ENCODE measurements around the gene MARVELD2. TPM values are rescaled to one million over a fixed set of nuclear protein-coding genes. Genes with fewer than 3 reads are reported as not detected.
A peak's percentile ranks its signal among the peaks of the same experiment; 100 is the strongest.
"Not testable (repeated sequence)": the region's sequence is repeated elsewhere in the genome, so short reads cannot be mapped to it uniquely, and the experiment has no call there.

Gene MARVELD2, protein sequence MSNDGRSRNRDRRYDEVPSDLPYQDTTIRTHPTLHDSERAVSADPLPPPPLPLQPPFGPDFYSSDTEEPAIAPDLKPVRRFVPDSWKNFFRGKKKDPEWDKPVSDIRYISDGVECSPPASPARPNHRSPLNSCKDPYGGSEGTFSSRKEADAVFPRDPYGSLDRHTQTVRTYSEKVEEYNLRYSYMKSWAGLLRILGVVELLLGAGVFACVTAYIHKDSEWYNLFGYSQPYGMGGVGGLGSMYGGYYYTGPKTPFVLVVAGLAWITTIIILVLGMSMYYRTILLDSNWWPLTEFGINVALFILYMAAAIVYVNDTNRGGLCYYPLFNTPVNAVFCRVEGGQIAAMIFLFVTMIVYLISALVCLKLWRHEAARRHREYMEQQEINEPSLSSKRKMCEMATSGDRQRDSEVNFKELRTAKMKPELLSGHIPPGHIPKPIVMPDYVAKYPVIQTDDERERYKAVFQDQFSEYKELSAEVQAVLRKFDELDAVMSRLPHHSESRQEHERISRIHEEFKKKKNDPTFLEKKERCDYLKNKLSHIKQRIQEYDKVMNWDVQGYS
- total RNA-seq (2014; rRNA removed; shearing (Covaris generic)), result 0.20 and 0.28 TPM in 2 replicates

DNA sequence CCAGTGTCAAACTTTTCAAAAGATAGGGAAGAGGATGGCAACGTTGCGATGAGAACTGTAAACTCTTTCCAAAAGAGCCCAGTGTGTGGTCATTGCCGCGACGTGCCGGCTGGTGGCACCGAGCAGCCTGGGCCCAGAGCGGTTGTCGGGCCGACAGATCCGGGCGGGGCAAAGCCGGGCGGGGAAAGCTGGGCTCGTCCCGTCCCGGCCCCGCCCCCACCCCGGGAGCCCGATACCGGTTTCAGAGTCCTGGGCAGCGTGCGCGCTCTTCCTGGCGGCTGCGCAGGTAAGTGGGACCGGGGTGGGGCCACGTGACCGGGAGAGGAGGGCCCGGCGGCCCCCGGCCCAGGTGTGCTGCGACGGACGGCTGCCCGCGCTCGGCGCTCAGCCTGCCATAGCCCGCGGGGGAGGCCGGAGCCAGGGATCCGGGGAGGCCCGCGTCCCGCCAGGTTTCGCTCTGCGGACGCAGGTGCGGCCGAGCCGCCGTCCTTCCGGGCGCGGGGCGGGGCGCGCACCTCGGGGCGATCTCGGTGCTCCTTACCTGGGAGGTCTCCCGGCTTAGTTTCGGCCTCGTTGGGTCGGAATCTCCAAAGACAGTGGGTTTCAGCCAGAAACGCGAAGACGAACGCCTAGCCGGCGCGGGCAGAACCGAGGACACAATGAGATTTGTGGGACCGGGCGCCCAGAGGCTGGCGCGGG, at the start of gene MARVELD2:
Gene MARVELD2, plus strand, starts transcription at position 232 of the 699 bp plus-strand sequence. CDS start 4,270 bp downstream, outside the sequence.
- no peaks in the 10 kb centered on the region for H3K9me3 ChIP-seq (replicated peaks)
- H3K4me3 ChIP-seq, result no peak within 1 kb of the TSS

DNA sequence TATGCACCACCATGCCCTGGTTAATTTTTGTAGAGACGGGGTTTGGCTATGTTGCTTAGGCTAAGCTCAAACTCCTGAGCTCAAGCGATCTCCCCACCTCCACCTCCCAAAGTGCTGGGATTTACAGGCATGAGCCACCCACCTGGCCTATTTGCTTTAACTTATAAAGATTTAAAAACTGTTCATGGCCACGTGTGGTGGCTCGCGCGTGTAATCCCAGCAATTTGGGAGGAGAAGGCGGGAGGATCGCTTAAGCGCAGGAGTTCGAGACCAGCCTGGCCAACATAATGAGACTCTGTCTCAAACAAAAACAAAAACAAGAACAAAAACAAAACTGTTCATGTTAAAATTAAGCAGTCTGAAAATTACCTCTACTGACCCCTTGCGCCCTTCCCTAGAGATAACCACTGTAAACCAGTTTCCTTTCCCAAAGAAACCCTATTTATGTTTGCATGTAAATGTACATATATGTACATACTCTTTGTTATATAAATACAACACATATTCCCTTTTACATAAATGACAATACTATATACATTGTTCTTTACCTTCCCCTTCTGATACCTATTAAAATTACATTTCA, 47.1 kb upstream of the MARVELD2 start:
- Histone ChIP-seq H3K4me1 (peaks cover 3% of the 10 kb centered on the region; the same call in 1 of the 2 replicates), H3K27ac (no peak overlapping the region), H3K9me3 (replicated peaks) (no peaks in the 10 kb centered on the region), H3K4me3 (peak overlapping the region; percentile 93), H3K27me3 (no peaks in the 10 kb centered on the region), H3K36me3 (peaks cover 29% of the 10 kb centered on the region)
- DNase-seq, result no peak

More for the DNA sequence above, at the start of gene MARVELD2:
- Histone ChIP-seq H3K27ac (no peak within 1 kb of the TSS), H3K36me3 (peaks cover 30% of the 10 kb centered on the region), H3K4me1 (no peaks in the 10 kb centered on the region), H3K27me3 (no peaks in the 10 kb centered on the region)
- no peak for DNase-seq

DNA sequence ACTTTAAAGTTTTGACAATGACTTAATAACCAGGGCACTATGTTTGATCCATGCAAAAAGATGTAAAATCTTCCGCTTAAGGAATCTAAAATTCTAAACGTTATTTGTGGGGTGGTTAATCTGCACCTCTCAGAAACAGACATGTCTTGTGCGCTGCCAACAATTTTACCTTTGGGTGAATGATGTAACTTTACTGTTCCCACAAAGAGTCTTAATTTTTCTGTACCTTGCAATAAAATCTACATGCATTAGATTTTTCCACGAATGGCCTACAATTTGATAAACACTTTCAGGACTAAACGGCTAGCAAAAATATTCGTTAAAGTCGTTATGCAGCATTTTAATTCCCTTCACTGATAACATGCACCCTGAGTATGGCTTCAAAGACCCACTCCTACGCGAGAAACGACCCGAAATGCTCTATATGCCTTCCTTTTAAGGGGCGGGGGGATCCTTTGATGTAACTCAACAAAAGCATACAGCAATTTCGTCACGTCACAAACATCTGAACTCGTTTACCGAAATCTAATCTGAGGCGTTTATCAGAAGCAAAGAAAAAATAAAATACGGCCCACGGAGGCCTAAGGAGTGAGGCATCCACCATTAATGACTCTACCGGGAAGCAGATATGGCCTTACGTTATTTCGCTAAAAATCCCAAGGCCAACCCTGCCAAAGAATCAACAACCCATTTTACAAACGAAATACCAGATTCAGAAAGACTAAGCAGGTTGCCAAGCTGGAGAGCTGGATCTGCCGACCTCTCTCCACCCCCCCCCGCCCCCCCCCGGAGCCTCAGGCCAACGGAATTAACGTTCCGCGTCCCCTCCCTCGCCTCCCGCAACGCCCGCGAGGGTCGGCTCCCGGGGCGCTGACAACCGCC, 46.2 kb upstream of the MARVELD2 start:
- DNase-seq, result peak in 1 of 2 experiments; percentile 10
- Histone ChIP-seq H3K4me3 (peak overlapping the region; percentile 93), H3K36me3 (peaks cover 25% of the 10 kb centered on the region), H3K27me3 (no peaks in the 10 kb centered on the region), H3K9me3 (replicated peaks) (no peaks in the 10 kb centered on the region), H3K27ac (peak overlapping the region; percentile 100), H3K4me1 (peaks cover 3% of the 10 kb centered on the region; the same call in 1 of the 2 replicates)

DNA sequence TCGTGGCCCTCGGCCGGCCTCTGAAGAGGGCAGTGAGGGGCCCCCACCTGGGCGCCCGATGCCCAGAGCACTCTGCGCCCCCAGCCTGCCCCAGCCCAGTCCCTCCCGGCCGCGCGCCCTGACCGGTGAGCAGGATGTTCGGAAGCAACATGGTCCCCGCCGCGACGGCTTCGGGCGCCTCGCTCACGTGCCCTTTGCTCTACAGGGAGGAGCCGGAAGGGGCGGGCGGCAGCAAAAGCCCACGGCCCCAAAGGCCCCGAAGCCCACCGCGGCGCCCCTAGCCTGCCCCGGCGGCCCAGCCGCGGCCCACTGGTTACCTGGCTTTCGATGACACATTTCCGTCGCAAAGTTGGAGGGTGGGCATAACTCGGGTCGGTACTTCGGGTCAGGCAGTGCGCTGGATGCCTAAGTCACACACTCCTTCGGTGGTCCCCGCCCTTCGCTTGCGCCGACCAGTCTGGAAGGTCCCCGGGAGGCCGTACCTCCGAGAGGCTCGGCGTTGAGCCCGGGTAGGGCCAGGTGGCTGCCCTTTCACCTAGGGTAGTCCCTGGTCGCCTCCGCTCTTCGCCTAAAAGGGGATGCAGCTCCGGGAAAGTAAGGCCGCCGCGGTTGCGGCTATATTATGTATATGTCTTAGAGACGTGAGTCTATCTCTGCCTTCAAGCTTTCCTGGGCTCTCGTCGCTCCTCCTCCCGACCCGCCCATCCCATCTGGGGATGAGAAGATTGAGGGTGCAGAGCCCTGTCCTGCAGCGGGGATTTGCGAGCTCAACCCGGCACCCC, 45.4 kb upstream of the MARVELD2 start, which contains the start of the genes AK6, RAD17 and TAF9:
Gene AK6, minus strand, starts transcription at position 181 of the 782 bp plus-strand sequence. Its CDS starts 30 bp downstream, at position 151.
Gene RAD17, plus strand, starts transcription at position 479 of the 782 bp plus-strand sequence. CDS start 2,391 bp downstream, outside the sequence.
Gene TAF9, minus strand, starts transcription at position 181 of the 782 bp plus-strand sequence. CDS start 3,783 bp downstream, outside the sequence.
- no peaks in the 10 kb centered on the region for H3K9me3 ChIP-seq (replicated peaks)
- peaks cover 3% of the 10 kb centered on the region; the same call in 1 of the 2 replicates for H3K4me1 ChIP-seq
- DNase-seq, result peak; percentile 94
- no peaks in the 10 kb centered on the region for H3K27me3 ChIP-seq
- H3K27ac ChIP-seq, result peak within 1 kb of the TSS; percentile 100
- H3K4me3 ChIP-seq, result peak within 1 kb of the TSS; percentile 93
- H3K36me3 ChIP-seq, result peaks cover 29% of the 10 kb centered on the region

DNA sequence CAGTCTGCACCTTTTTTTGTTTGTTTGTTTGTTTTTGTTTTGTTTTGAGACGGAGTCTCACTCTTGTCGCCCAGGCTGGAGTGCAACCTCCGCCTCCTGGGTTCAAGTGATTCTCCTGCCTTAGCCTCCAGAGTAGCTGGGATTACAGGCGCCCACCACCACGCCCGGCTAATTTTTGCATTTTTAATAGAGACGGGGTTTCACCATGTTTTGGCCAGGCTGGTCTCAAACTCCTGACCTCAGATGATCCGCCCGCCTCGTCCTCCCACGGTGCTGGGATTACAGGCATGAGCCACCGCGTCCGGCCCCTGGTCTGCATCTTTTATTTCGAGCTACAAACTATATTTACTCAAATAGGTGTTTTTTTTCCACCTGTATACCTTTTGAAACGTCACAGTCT, 44.6 kb upstream of the MARVELD2 start:
- H3K27ac ChIP-seq, result peak overlapping the region; percentile 100
- peaks cover 30% of the 10 kb centered on the region for H3K36me3 ChIP-seq
- not testable (repeated sequence) for H3K9me3 ChIP-seq (replicated peaks); H3K4me1 ChIP-seq; H3K27me3 ChIP-seq
- peak overlapping the region; percentile 93 for H3K4me3 ChIP-seq
- peak; percentile 9 to 11 for DNase-seq

DNA sequence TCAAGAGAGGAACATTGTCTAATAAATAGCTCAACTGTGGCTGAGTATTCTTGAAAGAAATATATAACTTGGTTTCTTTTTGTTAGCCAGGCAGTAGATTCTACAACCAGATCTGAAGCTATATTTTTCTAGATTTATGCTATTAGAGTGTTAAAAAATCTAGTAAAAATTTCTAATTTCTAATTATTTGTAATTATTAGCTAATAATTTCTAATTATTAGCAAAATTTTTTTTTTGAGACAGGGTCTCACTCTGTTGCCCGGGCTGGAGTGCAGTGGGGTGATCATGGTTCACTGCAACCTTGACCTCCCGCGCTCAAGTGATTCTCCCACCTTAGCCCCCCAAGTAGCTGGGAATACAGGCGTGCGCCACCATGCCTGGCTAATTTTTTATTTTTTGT, 42.5 kb upstream of the MARVELD2 start:
- Histone ChIP-seq H3K4me1 (peaks cover 3% of the 10 kb centered on the region; the same call in 1 of the 2 replicates), H3K27ac (no peak overlapping the region), H3K36me3 (peaks cover 28% of the 10 kb centered on the region), H3K9me3 (replicated peaks) (no peaks in the 10 kb centered on the region), H3K4me3 (no peak overlapping the region), H3K27me3 (no peaks in the 10 kb centered on the region)
- no peak for DNase-seq

DNA sequence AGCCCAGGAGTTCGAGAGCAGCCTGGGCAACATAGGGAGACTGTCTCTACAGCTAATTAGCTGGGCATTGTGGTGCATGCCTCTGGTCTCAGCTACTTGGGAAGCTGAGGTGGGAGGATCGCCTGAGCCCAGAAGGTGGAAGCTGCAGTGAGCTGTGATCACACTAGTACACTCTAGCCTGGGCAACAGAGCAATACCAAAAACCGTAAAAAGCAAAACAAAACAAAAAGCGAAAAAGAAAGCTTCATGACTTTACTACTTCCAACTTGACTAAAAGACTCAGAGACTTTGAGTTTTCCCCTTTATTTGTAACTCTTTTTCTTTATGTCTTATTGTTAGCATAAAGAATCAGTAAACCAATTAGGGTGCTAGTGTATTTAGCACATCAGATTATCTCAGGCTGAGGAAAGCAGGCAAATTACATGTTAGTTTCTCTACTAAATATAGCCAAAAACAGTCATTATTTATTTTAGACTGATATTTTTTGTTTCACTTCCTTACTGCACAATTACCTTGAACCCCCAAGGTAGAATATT, 39.9 kb upstream of the MARVELD2 start:
- peaks cover 34% of the 10 kb centered on the region for H3K36me3 ChIP-seq
- no peaks in the 10 kb centered on the region for H3K27me3 ChIP-seq
- no peaks in the 10 kb centered on the region for H3K9me3 ChIP-seq (replicated peaks)
- no peak overlapping the region for H3K4me3 ChIP-seq
- no peak overlapping the region for H3K27ac ChIP-seq
- H3K4me1 ChIP-seq, result peaks cover 3% of the 10 kb centered on the region; the same call in 1 of the 2 replicates
- DNase-seq, result no peak

DNA sequence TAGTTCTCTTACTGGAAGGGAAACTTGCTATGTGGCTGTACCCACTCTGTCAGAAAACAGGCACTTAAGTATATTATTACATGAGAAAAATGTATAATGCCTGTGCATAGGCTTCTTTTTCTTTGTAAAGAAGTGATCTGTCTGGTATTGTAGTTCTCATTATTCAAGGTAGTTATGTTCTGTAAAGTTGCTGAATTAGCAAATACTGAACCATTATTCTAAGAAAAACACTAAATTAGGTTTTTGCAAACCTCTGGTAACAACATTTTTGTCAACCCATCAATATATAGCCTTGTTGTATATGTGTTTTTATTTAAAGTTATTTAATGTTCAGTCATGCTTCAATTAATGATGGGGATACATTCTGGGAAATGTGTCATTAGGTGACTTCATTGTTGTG, 36.5 kb upstream of the MARVELD2 start:
- H3K4me3 ChIP-seq, result no peak overlapping the region
- H3K9me3 ChIP-seq (replicated peaks), result no peaks in the 10 kb centered on the region
- no peak for DNase-seq
- H3K27ac ChIP-seq, result no peak overlapping the region
- H3K4me1 ChIP-seq, result no peaks in the 10 kb centered on the region
- peaks cover 59% of the 10 kb centered on the region for H3K36me3 ChIP-seq
- H3K27me3 ChIP-seq, result no peaks in the 10 kb centered on the region

DNA sequence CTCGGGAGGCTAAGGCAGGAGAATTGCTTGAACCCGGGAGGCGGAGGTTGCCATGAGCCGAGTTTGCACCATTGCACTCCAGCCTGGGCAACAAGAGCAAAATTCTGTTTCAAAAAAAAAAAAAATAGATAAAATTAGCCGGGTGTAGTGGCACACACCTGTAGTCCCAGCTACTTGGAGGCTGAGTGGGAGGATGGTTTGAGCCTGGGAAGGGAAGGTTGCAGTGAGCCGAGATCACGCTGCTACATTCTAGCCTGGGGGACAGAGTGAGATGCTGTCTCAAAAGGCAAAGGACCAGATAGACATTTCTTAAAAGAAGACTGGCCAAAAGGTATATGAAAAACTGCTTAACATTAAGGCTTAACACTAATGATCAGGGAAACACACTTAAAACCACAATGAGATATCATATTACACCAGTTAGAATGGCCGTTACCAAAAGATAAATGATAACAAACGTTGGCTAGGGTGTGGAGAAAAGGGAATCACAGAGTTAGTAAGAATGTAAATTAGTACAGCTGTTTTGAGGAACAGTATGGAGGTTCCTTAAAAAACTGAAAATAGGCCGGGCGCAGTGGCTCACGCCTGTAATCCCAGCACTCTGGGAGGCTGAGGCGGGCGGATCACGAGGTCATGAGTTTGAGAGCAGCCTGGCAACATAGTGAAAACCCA, 10.1 kb upstream of the MARVELD2 start:
- DNase-seq, result peak in 1 of 2 experiments; percentile 6
- Histone ChIP-seq H3K27ac (no peak overlapping the region), H3K4me3 (no peak overlapping the region), H3K9me3 (replicated peaks) (no peaks in the 10 kb centered on the region), H3K36me3 (peaks cover 43% of the 10 kb centered on the region), H3K27me3 (no peaks in the 10 kb centered on the region), H3K4me1 (no peaks in the 10 kb centered on the region)

DNA sequence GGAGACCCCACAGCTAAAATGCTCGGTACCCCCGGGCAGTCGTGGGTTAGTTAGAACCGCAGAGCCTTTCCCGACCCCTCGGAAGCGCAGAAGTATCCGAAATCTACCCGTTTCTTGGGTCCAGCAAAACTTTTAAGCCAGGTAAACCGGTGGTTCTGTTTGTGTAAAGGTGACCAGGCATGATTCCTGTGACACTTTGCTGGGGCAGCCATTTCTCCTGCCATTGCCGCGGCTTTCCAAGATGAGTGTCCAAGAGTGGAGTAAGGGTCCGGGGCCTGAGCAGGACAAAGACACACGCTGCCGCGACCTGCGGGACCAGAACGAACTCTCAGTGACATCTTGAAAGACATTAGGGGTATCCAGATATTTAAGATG, 655 bp downstream of the MARVELD2 start:
- Histone ChIP-seq H3K36me3 (peaks cover 25% of the 10 kb centered on the region), H3K27ac (no peak overlapping the region), H3K4me1 (no peaks in the 10 kb centered on the region), H3K27me3 (no peaks in the 10 kb centered on the region), H3K9me3 (replicated peaks) (no peaks in the 10 kb centered on the region), H3K4me3 (no peak overlapping the region)
- DNase-seq, result no peak

DNA sequence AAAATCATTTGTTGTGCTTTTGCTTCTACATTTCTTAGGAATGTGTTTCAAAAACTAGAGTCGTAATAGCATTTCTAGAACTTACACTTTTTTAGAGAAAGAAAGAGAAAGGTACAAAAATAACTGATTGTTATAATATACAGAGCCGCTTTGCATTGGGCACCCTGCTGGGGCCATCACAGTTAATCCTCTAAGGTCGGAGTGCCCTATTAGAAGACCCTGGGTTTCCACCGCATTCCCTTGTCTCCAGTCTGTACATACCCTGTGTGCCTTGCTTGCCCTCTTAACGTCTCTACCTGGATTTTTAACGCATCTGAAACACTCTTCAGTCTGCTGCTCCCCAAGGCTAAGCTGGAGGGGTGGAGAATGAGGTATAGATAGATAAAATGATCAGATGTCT, 1.3 kb downstream of the MARVELD2 start:
- DNase-seq, result no peak
- Histone ChIP-seq H3K4me3 (no peak overlapping the region), H3K36me3 (peaks cover 24% of the 10 kb centered on the region), H3K27ac (no peak overlapping the region), H3K9me3 (replicated peaks) (no peaks in the 10 kb centered on the region), H3K4me1 (no peaks in the 10 kb centered on the region), H3K27me3 (no peaks in the 10 kb centered on the region)

DNA sequence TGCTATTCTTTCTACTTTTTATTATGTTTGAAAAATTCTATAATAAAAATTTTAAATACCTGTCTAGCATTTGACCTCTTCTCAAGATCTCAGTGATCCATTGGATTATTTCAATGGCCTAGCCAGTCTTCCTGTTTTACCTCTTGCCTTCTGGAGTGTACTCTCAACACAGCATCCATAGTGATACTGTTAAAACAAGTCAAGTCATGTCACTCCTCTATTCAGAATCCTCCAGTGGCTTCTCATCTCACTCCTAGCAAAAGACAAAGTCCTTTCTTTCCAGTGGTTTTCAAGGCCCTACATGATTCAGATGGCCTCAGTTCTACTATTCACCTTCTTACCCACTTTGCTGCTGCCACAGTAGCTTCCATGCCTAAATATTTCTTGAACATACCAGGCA, 1.8 kb downstream of the MARVELD2 start:
- Histone ChIP-seq H3K36me3 (peaks cover 21% of the 10 kb centered on the region), H3K27me3 (no peaks in the 10 kb centered on the region), H3K4me3 (no peak overlapping the region), H3K27ac (no peak overlapping the region), H3K9me3 (replicated peaks) (no peaks in the 10 kb centered on the region), H3K4me1 (no peaks in the 10 kb centered on the region)
- DNase-seq, result no peak

Measured in SJCRH30 (cell line).